HCT116 (cell line): Measurements from ENCODE around the gene CIRBP.

Experiments
- CEBPB ChIP-seq: IDR thresholded peaks from 2 replicates; pipeline ENCODE4 v1.6.1; 2012; ENCODE audit warnings: low read depth
- CTCF ChIP-seq, 3 experiments: fragments of 200-600 bp in 1 of 3; sonication (generic) in 1 of 3; IDR thresholded peaks in 2 of 3; conservative IDR thresholded peaks in 1 of 3; 2 replicates each; pipeline ENCODE4 v1.5.1; 2012 to 2017; ENCODE audit warnings: low read depth in 2 of 3, low read length in 2 of 3, antibody characterized with exemption in 1 of 3, borderline replicate concordance in 1 of 3, control low read depth in 1 of 3, mild to moderate bottlenecking in 1 of 3, mixed read lengths in 1 of 3, mixed run types in 1 of 3, moderate library complexity in 1 of 3; ENCODE audit not compliant: insufficient read depth in 1 of 3
- POLR2A ChIP-seq: IDR thresholded peaks from 2 replicates; pipeline ENCODE4 v1.7.0; 2011; ENCODE audit warnings: borderline replicate concordance; ENCODE audit not compliant: insufficient read depth, insufficient read length; ENCODE audit errors: extremely low read depth
- POLR2AphosphoS5 ChIP-seq: IDR thresholded peaks from 2 replicates; pipeline ENCODE4 v1.6.1; 2011; ENCODE audit warnings: mild to moderate bottlenecking, low read depth, low read length, moderate library complexity
- RAD21 ChIP-seq: IDR thresholded peaks from 2 replicates; pipeline ENCODE4 v1.6.1; 2012; ENCODE audit warnings: low read depth, mild to moderate bottlenecking
- SIN3A ChIP-seq: IDR thresholded peaks from 2 replicates; pipeline ENCODE4 v1.6.1; 2012; ENCODE audit warnings: low read depth
- SP1 ChIP-seq: IDR thresholded peaks from 2 replicates; pipeline ENCODE4 v1.6.1; 2012; ENCODE audit warnings: low read depth
- TCF7L2 ChIP-seq: IDR thresholded peaks from 2 replicates; pipeline ENCODE4 v1.7.0; 2011; ENCODE audit warnings: borderline replicate concordance, inconsistent platforms; ENCODE audit not compliant: insufficient read depth, insufficient read length; ENCODE audit errors: extremely low read depth
- YY1 ChIP-seq: IDR thresholded peaks from 2 replicates; pipeline ENCODE4 v1.6.1; 2011; ENCODE audit warnings: low read length, low read depth, moderate library complexity, mild to moderate bottlenecking; ENCODE audit not compliant: insufficient replicate concordance; ENCODE audit errors: extremely low read depth
- ZFX ChIP-seq: fragments of 450-650 bp; IDR thresholded peaks from 2 replicates; pipeline ENCODE4 v1.6.1; 2017
- ZNF274 ChIP-seq: fragments of 200-500 bp; sonication (Bioruptor generic); IDR thresholded peaks from 2 replicates; pipeline ENCODE4 v1.6.1; 2014; ENCODE audit warnings: mild to moderate bottlenecking, low read depth, low read length, inconsistent platforms

DNA sequence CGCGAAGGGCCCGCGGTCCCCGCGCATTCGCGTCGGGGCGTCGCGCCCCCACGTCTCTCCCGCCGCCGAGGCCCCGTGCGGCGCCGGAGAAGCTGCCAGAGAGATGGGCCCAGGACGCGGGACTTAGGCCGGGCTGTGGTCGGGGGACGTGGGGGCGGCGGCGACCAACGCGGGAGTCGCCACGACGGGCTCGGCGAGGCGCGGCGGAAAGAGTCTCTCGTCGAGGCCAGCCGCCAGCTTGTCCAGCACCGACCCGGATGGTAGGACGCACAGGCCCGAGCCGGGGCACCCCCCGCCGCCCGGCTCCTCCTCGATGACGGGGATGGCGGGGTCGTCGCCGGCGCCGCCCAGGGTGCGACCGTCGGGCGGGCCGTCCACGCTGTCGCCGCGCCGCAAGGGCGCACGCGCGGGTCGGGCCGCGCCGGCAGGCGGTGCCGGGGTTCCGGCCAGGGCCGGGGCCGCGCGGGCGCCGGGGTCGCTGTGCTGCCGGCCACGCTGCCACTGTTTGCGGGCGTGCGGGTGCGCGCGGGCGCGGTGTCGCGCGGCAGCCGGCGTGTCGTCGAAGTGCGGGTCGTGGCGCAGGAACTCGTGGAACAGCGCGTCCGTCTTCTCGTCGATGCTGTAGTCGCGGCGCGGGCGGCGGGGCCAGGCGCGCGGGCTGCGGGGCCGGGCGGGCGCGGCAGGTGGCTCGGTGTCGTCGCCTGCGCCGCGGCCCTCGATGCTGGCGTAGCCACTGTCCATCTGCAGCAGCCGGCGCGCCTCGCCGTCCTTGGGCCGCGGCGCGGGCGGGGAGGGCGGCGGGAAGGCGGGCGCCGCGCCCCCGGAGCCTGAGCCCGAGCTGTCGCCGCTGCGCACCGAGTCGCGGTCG, 39.8 kb upstream of the CIRBP start:
- no peak for TF ChIP-seq SP1
- TF ChIP-seq POLR2AphosphoS5, result no peak
- no peak for TF ChIP-seq CTCF (IDR thresholded peaks at IDR 0.05 in 2 of 3, conservative IDR thresholded peaks at IDR 0.05 in 1 of 3; ENCODE audit: borderline replicate concordance in 1 of 3, insufficient read depth in 1 of 3, low read depth in 2 of 3, low read length in 2 of 3)
- TF ChIP-seq ZFX, result no peak
- no peak for TF ChIP-seq CEBPB
- no peak for TF ChIP-seq YY1
- no peak for TF ChIP-seq RAD21
- TF ChIP-seq SIN3A, result no peak
- TF ChIP-seq TCF7L2, result no peak
- TF ChIP-seq POLR2A, result no peak
- TF ChIP-seq ZNF274, result no peak
